ENCODE data around the gene FSTL4.
A peak's percentile ranks its signal among the peaks of the same experiment; 100 is the strongest.

The FSTL4 gene

DNA sequence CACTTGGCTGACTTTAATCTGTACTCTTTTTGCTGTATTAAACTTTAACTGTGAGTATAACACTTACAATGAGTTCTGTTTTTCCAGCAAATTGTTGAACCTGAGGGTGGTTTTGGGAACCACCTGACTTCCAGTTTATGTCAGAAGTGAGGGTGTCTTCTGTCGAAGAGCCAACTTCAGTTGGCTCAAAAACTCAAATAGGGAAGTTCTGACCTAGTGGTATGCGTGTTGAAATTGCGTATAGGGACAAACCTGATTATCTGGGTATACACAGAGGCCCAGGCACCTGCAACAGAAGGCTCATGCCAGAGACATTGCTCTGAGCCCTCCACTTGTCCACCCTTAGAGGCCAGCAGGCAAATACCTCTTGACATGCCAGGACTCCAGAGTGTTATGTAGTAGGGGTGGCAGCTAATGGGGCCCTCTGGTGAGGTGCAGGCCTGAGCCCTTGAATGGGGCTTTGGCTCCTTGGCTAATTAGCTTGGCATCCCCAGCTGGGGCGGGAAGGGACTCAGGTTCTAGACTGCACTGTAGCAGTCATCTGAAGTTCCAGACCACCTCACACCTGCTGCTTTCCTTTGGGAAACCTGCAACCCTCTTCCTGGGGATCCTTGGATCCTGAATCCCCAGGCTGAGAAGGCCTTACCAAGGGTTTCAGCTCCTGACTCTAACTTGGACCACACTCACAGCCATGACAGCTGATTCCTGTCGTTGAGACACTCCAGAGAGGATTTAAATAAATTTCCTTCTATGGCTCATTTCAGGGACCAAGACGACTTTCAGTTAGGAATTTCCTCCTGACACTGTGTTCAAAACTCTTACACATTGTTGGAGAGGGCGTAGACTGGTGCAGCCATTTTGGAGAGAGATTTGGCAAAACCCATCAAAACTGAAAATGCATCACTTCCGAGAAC, 370.9 kb downstream of the FSTL4 start:
- DNase-seq (ENCODE audit: low read depth): no peak

DNA sequence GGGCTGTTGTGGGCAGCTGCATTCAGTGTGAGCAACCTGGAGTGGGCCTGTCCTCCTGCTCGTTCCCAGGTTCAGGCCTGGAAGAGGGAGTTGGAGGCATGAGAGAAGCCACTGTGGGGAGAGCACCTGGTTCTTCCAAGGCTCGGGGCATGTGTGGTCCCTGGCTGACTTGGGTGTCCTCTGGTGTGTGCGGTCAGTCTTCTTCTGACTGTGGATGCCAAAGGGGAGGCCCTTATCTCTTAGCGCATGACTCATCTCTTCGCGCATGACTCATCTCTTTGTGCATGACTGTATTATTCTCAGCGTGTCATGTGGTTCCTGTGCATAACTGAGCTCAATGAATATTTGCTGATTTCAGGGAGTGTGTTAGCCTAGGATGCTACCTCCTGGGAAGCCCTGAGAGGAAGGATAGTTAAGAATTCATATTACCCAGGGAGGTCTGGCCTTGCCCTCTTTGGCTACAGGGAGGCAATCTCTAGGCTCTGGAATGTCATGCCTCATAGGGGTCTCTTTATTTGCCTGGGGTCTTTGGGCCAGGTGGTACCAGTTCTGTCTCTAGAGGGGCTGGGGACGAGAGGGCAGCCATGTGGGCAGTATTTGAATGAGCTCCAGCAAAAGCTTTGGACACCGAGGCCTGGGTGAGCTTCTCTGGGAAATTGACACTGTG, 371.8 kb downstream of the FSTL4 start:
- peak; percentile 98 for DNase-seq (ENCODE audit: low read depth)

GRCh38 chr5:133238426-133239205, 373.7 kb downstream of the FSTL4 start:
- no peak for DNase-seq (ENCODE audit: low read depth)

DNA sequence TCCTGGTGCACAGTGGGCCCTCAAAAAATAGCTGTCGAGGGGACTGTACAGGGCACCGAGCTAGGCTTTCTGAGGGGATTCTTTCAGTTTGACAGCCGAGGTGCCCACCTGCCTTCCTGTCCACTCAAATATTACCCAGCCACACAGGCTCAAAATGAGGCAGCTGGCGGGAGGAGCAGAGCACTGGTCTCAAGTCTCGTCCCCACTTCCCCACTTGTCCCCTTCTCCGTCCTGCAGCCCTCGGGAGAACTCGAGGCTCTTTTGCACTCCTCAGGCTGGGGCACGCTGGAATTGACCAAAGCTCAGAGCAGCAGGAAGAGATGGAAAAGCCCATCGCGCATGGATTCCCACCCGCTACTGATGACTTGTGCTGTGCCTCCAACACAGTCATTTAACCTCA, 375.4 kb downstream of the FSTL4 start:
- DNase-seq (ENCODE audit: low read depth): no peak

DNA sequence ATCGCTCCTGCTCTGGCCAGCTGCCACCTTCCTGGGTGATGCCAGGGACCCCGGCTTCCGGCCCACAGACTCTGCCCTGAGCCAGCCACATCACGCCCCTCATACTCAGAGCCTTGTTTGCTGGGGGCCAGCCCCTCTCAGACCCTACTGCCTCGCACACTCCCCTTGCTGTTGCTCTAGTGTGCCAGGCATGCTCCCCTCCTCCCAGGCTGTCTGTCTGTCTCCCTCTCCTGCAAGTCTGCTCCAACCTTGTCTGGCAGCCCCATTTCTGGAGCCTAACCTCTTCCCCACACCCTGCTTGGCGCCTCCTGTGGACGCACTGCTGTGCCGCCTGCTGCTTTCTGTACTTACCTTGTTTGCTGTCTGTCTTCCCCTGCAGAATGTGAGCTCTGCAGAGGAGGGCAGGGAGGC, 375.8 kb downstream of the FSTL4 start:
- no peak for DNase-seq (ENCODE audit: low read depth)

DNA sequence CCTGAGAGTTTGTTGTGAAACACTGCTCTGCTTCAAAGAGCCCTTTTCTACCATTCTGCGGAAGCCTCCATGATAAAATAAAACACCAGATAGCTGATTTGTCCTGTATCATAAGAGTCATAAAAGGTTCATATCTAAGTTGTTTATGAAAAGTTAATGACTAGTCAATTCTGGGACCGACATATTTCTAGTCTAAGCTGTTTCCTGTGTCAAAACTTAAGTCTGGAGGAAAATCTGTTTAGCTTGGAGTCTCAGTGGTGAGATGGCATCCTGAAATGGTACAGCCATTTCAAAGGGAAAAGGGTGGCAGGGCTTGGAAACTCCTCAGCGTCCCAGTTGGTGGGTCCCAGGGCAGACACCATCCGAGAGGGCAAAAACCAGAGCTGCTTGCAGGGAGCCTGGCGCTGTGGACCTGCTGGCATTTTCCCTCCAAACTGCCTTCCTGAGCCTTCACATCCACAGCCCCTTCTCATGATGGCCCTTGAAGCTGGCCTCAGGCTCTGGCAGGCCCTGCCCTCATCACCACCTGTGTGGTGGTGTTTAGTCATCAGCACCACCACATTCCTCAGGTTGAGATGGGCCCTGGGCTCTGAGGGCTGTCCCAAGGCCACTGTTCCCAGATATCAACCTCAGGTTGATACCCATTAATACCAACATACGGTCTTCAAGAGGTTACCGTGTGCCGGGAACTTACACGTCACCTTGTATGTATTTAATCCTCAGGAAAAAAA, 376.5 kb downstream of the FSTL4 start:
- peak; percentile 42 for DNase-seq (ENCODE audit: low read depth)

GRCh38 chr5:133234911-133235310, 377.4 kb downstream of the FSTL4 start:
- DNase-seq (ENCODE audit: low read depth): no peak

GRCh38 chr5:133234273-133234672, 378.1 kb downstream of the FSTL4 start:
- no peak for DNase-seq (ENCODE audit: low read depth)

GRCh38 chr5:133233616-133234015, 378.7 kb downstream of the FSTL4 start:
- DNase-seq (ENCODE audit: low read depth): no peak

DNA sequence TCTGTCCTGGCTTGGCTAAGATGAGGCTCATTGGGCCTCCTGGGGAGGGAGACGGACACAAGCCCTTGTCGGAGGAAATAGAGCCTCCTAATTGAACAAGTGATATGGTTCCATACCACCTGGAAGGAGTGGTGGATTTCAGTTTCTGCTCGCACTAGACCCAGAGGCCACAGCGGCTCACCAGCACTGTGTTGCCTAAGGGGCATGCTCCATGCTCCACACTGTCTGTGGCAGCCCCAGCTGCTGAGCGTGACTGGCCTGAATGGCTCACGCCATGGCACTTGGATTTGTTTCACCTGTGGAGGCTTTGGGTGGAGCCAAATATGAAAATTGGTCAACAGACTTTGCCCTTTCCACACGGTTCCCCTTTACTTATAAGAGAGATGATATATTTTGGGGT, 379.4 kb downstream of the FSTL4 start:
- no peak for DNase-seq (ENCODE audit: low read depth)

DNA sequence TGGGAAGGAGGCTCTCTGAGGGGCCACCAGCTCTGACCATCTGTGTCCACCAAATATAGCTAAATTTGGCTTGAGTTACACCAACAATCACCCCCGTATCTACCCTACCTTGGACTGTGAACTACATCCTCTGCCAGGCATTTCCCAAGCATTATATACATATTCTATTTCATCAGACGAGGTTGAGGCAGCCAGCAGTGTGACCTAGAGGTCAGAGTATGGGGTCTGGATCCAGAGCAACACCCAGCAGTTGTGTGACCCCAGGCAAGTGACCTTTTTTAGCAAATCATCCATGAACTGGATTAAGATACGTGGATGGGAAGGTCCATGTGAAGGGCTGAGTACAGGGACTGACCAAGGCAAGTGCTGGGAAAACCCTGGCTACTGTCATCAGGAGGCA, 379.9 kb downstream of the FSTL4 start:
- no peak for DNase-seq (ENCODE audit: low read depth)

- no peak for DNase-seq (ENCODE audit: low read depth)
Observed at GRCh38 chr5:133232011-133232410, 380.3 kb downstream of the FSTL4 start.

- DNase-seq (ENCODE audit: low read depth): no peak
Observed at GRCh38 chr5:133230823-133231578, 381.3 kb downstream of the FSTL4 start.

- no peak for DNase-seq (ENCODE audit: low read depth)
Observed at GRCh38 chr5:133229931-133230664, 382.2 kb downstream of the FSTL4 start.

DNA sequence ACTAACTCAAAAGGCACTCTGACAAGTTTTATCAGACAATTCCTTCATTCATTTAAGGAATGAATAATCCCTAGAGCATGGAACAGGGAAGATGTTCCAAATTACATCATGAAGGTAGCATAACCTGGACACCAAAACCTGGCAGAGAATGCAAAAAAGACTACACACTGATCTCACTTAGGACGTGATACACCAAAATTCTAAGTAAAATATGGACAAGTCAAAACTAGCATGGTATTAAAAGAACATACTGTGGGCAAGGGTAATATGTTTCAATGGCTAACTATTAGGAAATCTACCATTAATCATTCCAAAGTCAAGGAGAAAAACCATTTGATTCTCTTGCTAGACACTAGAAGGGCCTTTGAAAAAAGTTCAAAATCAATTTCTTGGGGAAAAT, 384.0 kb downstream of the FSTL4 start:
- DNase-seq (ENCODE audit: low read depth): no peak

DNA sequence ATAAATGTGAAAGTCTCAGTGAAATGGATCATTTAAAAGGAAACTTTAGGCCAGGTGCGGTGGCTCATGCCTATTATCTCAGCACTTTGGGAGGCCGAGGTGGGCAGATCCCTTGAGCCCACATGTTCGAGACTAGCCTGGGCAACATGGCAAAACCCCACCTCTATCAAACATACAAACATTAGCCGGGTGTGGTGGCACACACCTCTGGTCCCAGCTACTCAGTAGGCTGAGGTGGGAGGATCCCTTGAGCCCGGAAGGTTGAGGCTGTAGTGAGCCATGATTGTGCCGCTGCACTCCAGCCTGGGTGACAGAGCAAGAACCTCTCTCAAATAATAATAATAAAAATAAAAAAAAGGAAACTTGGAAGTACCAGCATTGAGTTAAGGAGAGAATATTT, 384.4 kb downstream of the FSTL4 start:
- DNase-seq (ENCODE audit: low read depth): no peak

GRCh38 chr5:133227082-133227481, 385.3 kb downstream of the FSTL4 start:
- no peak for DNase-seq (ENCODE audit: low read depth)

- DNase-seq (ENCODE audit: low read depth): no peak
Observed at GRCh38 chr5:133226186-133226585, 386.2 kb downstream of the FSTL4 start.

DNA sequence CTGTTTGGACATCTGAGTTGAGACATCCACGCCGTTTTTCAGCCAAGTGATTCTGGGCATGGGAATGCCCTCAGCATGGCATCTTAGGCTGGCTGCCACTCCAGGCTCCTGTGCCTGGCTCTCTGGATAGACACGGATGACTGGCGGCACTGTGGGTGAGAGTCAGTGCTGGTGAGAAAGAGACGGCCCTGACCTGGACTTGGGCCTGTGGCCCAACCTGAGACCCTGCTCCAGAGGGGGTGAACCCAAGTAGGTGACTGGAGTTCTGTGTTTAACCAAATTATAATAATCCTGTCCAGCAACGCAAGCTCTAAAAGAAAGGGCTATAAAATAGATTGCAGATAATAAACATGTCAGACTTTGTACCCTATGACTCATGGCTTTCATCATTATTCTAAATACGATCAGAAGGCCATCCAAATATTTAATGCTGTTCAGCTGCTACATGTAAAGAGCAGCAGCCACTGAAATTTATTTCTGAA, 386.6 kb downstream of the FSTL4 start:
- DNase-seq (ENCODE audit: low read depth): no peak

- no peak for DNase-seq (ENCODE audit: low read depth)
Observed at GRCh38 chr5:133222979-133223378, 389.4 kb downstream of the FSTL4 start.
